ENCODE data around the gene CKB.

Gene CKB

DNA sequence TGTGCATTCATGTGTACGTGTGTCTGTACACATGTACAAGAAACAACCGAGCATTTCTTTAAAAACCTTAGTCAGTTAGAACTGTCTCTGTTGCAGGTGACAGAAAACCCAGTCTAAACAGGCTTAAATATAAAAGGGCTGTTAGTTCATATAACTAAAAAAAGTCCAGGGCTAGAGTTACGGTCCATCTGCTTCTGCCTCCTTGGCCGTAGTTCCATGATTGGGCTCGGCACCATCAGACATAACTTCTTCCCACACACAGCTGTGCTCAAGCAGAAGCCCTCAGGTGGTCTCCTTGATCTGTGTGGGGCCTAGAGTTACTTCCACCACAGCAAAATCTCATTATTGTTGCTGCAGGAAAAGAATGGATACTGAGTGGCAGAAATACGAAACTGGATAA, 34.6 kb downstream of the CKB start:
- DNase-seq (ENCODE audit: low read depth in 2 of 2), result no peak

DNA sequence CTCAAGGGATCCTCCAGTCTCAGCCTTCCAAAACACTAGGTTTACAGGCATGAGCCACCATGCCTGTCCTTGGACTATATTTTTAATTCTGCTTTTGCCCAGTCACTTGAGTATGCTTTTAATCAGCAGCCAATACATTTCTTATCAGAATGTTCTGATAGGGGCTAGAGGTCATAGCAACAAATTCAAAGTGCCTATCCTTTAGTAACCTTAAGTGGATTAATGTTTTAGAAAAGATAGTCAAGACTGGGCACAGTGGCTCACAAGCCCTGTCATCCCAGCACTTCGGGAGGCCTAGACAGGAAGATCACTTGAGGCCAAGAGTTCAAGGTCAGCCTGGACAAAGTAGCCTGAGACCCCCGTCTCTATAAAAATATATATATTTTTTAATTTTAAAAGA, 37.1 kb downstream of the CKB start:
- no peak for DNase-seq (ENCODE audit: low read depth in 2 of 2)

DNA sequence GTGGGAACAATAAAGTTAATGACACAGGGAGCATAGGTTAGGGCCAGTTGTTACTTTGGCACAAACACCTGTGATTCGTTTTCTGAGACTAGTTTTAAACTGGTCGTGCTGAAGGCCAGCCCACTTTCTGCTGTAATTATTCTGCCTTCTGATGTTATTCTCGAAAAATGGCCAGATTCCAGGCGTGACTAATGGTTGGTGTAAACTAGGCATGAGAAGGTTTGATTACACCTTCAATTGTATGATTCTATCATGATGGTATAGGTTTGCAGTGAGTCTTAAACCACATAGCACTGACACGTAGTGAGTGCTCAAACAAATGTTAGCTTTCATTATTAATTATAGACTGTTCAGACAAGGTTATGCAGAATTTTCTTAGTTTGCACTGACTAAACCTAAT, 39.0 kb downstream of the CKB start:
- DNase-seq (ENCODE audit: low read depth in 2 of 2), result no peak

DNA sequence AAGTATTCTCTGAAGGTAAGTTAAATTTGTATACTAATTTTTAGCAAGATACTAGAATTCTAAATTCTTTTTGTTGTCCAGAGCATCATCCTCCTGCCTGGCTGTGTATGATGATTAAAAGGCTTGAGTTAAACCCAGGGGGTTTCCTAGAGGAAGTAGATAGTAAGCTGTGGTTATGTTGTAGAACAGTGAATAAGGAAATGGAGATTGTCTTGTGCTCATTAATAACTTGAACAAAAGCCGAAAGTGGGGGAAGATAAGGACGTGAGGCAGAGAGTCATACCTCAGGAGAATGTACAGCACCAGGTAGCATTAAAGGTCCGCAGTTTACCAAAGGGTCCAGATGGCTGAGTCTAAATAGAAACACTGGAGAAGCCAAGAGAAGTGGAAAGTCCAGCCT, 42.0 kb downstream of the CKB start:
- no peak for DNase-seq (ENCODE audit: low read depth in 2 of 2)

DNA sequence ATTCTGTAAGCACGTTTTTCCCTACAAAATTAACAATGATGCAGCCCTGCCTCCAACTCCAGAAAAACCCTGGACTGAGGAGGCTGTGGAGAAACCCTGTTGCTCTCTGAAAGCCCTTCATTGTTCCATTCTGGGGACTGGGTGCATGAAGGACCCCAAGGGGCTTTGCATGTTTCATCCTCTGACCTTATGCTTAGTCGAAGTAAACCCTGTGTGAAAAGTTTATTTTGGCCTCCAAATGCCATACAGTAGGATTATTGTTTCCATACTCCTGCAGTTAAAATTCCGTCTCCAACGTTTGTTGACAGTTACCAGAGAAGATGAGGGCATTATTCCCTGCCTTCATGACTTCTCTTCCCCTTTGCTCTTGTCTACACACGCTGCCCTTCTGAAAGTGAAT, 46.0 kb downstream of the CKB start:
- no peak for DNase-seq (ENCODE audit: low read depth in 2 of 2)

DNA sequence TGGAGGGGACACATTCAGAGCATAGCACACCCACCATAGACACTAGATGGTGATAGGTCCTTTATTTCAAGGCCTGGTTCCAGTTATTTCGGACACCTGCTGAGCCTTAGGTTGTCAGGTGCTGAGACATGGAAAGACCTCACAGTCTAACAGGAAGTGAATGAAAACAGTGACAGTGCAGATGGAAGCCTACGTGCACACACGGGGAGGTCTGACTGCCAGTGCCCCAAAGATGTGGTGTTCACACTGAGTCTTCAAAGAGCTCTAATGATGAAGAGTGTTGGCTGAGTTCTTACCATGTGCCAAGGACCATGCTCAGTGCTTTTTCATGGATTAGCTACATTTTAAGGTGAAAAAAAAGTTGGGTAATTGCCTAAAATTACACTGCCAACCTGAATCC, 46.6 kb downstream of the CKB start:
- DNase-seq (ENCODE audit: low read depth in 2 of 2), result no peak

DNA sequence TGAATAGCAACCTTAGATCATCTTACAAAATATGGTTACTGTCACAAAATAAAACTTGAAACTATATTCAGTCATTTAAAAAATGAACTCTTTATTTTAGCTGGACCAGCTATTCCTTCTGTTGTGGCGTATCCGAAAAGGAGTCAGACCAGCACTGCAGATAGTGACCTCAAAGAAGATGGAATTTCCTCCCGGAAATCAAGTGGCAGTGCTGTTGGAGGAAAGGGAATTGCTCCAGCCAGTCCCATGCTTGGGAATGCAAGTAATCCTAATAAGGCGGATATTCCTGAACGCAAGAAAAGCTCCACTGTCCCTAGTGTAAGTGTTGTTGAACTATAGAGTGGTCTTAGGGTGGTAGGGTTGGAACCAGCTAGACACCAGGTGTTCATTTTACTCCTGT, 47.7 kb downstream of the CKB start:
- DNase-seq (ENCODE audit: low read depth in 2 of 2), result no peak

DNA sequence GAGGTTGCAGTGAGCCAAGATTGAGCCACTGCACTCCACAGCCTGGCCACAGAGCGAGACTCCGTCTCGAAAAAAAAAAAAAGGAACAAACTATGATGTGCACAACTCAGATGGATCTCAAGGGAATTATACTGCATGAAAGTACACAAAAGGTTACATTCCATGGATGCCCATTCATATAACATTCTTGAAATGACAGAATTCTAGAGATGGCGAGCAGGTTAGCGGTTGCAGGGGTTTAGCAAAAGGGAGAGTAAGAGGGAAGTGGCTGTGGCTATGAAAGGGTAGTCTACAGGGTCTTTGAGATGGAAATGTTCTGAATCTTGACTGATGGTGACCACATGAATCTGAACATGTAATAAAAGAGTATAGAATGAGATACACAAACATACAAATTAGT, 49.7 kb downstream of the CKB start:
- DNase-seq (ENCODE audit: low read depth in 2 of 2), result no peak

All from stimulated activated CD8-positive, alpha-beta memory T cell treated with anti-CD3 and anti-CD28 coated beads, Interleukin-15, amount 100 ng/mL, for 48 hours (primary cell).